Stimulated activated CD8-positive, alpha-beta memory T cell treated with anti-CD3 and anti-CD28 coated beads, Interleukin-7, amount 100 ng/mL, for 1 hour (primary cell): ENCODE measurements around the gene NEO1.

Experiments
- DNase-seq, 2 donors: peaks; one replicate each; pipeline ENCODE4 v3.0.0-alpha.2; 2020; ENCODE audit warnings: low read depth in 2 of 2

Gene NEO1

DNA sequence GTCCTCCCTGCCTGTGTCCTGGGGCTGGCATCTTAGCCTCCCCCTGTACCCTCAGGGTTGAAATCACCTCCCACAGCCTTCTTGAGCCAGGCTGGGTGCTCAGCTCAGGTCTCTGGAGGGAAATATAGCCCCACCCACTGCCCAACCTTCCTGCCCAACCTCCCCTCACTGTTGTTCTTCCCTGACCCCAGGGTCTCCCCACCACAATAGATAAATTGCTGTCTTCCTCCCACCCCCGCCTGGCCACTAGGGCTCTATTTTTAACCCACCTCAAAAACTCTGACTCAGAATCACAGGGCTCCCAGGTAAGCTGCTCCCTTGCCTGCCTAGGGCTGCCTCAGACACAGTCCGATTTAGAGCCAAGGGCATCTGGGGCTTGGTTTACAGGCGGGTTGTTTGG is 301.5 kb downstream of the NEO1 start:
- DNase-seq: no peak

DNA sequence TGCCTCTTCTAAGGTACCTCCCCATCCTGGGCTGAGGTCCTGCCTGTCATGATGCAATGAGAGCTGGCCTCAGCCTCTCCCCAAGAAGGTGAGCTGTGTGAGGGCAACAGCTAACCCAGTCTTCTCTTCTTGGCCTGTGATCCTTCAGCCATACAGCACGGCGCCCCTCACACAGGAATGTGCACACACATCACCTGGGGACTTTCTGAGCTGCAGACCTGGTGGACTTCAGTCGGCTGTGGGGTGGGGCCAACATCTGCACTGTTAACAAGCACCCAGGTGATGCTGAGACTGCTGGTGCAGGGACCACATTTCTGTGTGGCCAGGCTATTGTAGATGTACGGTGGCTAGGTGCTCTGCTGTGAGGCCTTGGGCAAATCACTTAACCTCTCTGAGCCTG is 302.0 kb downstream of the NEO1 start:
- no peak for DNase-seq
